ACC112 (cell line): ENCODE measurements around the gene PLA2G4B.

Experiments used
- H2AFZ ChIP-seq: fragments of 200-600 bp; sonication (generic); one replicate; pipeline ENCODE4 v1.6.0; 2017; ENCODE audit warnings: antibody characterized with exemption, low read length; ENCODE audit not compliant: unreplicated experiment
- H3K27ac ChIP-seq: fragments of 200-600 bp; sonication (generic); 2 replicates; pipeline ENCODE4 v1.5.1; 2014; ENCODE audit warnings: low read depth, mild to moderate bottlenecking, antibody characterized with exemption, low read length, moderate library complexity
- H3K27me3 ChIP-seq: fragments of 200-600 bp; sonication (generic); 2 replicates; pipeline ENCODE4 v1.6.1; 2014; ENCODE audit warnings: mild to moderate bottlenecking, antibody characterized with exemption, low read length, moderate library complexity, mixed read lengths; ENCODE audit not compliant: insufficient read depth
- H3K36me3 ChIP-seq: fragments of 200-600 bp; sonication (generic); 2 replicates; pipeline ENCODE4 v1.6.1; 2016; ENCODE audit warnings: mild to moderate bottlenecking, antibody characterized with exemption, low read length, moderate library complexity, mixed read lengths; ENCODE audit not compliant: insufficient read depth
- H3K4me1 ChIP-seq: fragments of 200-600 bp; sonication (generic); one replicate; pipeline ENCODE4 v1.6.1; 2016; ENCODE audit warnings: low read length, mixed read lengths; ENCODE audit not compliant: insufficient read depth, unreplicated experiment, control insufficient read depth
- H3K4me3 ChIP-seq: fragments of 200-600 bp; sonication (generic); 2 replicates; pipeline ENCODE4 v1.5.1; 2014; ENCODE audit warnings: mild to moderate bottlenecking, low read depth, low read length
- H3K79me2 ChIP-seq: fragments of 200-600 bp; sonication (generic); one replicate; pipeline ENCODE4 v1.6.0; 2016; ENCODE audit warnings: low read length; ENCODE audit not compliant: control insufficient read depth, unreplicated experiment, insufficient read depth

The PLA2G4B gene

GRCh38 chr15:41840673-41841072, 2.0 kb downstream of the PLA2G4B start:
- H3K36me3 ChIP-seq, result no peaks in the 10 kb centered on the region
- no peak overlapping the region for H3K4me3 ChIP-seq
- H3K79me2 ChIP-seq, result no peaks in the 10 kb centered on the region
- no peak overlapping the region for H2AFZ ChIP-seq
- H3K4me1 ChIP-seq, result no peaks in the 10 kb centered on the region
- no peaks in the 10 kb centered on the region for H3K27me3 ChIP-seq
- H3K27ac ChIP-seq, result no peak overlapping the region

- Histone ChIP-seq H3K4me1 (no peaks in the 10 kb centered on the region), H2AFZ (no peak overlapping the region), H3K36me3 (no peaks in the 10 kb centered on the region), H3K27me3 (no peaks in the 10 kb centered on the region), H3K79me2 (no peaks in the 10 kb centered on the region), H3K4me3 (no peak overlapping the region), H3K27ac (no peak overlapping the region)
These were observed 2.5 kb downstream of the PLA2G4B start for GRCh38 chr15:41841131-41841530.

- no peak overlapping the region for H2AFZ ChIP-seq
- H3K4me3 ChIP-seq, result no peak overlapping the region
- H3K4me1 ChIP-seq, result no peaks in the 10 kb centered on the region
- no peak overlapping the region for H3K27ac ChIP-seq
- no peaks in the 10 kb centered on the region for H3K79me2 ChIP-seq
- H3K36me3 ChIP-seq, result no peaks in the 10 kb centered on the region
- no peaks in the 10 kb centered on the region for H3K27me3 ChIP-seq
These were observed 3.6 kb downstream of the PLA2G4B start for GRCh38 chr15:41842229-41842628.

GRCh38 chr15:41843571-41843970, 4.9 kb downstream of the PLA2G4B start:
- Histone ChIP-seq H3K27me3 (no peaks in the 10 kb centered on the region), H3K4me1 (no peaks in the 10 kb centered on the region), H3K27ac (no peak overlapping the region), H2AFZ (no peak overlapping the region), H3K36me3 (no peaks in the 10 kb centered on the region), H3K79me2 (no peaks in the 10 kb centered on the region), H3K4me3 (no peak overlapping the region)

- Histone ChIP-seq H3K79me2 (no peaks in the 10 kb centered on the region), H3K4me1 (no peaks in the 10 kb centered on the region), H3K36me3 (no peaks in the 10 kb centered on the region), H2AFZ (no peak overlapping the region), H3K27me3 (no peaks in the 10 kb centered on the region), H3K4me3 (no peak overlapping the region), H3K27ac (no peak overlapping the region)
These were observed 6.2 kb downstream of the PLA2G4B start for GRCh38 chr15:41844814-41845213.

GRCh38 chr15:41847206-41847605, 8.6 kb downstream of the PLA2G4B start:
- Histone ChIP-seq H3K4me1 (no peaks in the 10 kb centered on the region), H3K27ac (no peak overlapping the region), H3K36me3 (no peaks in the 10 kb centered on the region), H3K79me2 (no peaks in the 10 kb centered on the region), H3K27me3 (no peaks in the 10 kb centered on the region), H2AFZ (no peak overlapping the region), H3K4me3 (no peak overlapping the region)

GRCh38 chr15:41847981-41848380, 9.3 kb downstream of the PLA2G4B start:
- Histone ChIP-seq H3K4me1 (no peaks in the 10 kb centered on the region), H3K4me3 (no peak overlapping the region), H3K79me2 (no peaks in the 10 kb centered on the region), H3K27ac (no peak overlapping the region), H2AFZ (no peak overlapping the region), H3K36me3 (no peaks in the 10 kb centered on the region), H3K27me3 (no peaks in the 10 kb centered on the region)

GRCh38 chr15:41848631-41849030, 10.0 kb downstream of the PLA2G4B start:
- Histone ChIP-seq H3K36me3 (no peaks in the 10 kb centered on the region), H3K27me3 (no peaks in the 10 kb centered on the region), H2AFZ (no peak overlapping the region), H3K4me3 (no peak overlapping the region), H3K27ac (no peak overlapping the region), H3K79me2 (no peaks in the 10 kb centered on the region), H3K4me1 (no peaks in the 10 kb centered on the region)

GRCh38 chr15:41849204-41849603, 10.6 kb downstream of the PLA2G4B start:
- Histone ChIP-seq H3K27ac (no peak overlapping the region), H3K4me1 (no peaks in the 10 kb centered on the region), H3K36me3 (no peaks in the 10 kb centered on the region), H3K27me3 (no peaks in the 10 kb centered on the region), H3K4me3 (no peak overlapping the region), H3K79me2 (no peaks in the 10 kb centered on the region), H2AFZ (no peak overlapping the region)

- no peaks in the 10 kb centered on the region for H3K4me1 ChIP-seq
- no peak overlapping the region for H3K27ac ChIP-seq
- no peaks in the 10 kb centered on the region for H3K27me3 ChIP-seq
- no peak overlapping the region for H3K4me3 ChIP-seq
- H3K79me2 ChIP-seq, result no peaks in the 10 kb centered on the region
- no peaks in the 10 kb centered on the region for H3K36me3 ChIP-seq
- no peak overlapping the region for H2AFZ ChIP-seq
These were observed 11.2 kb downstream of the PLA2G4B start for GRCh38 chr15:41849861-41850260.

- H3K79me2 ChIP-seq, result no peaks in the 10 kb centered on the region
- H3K4me3 ChIP-seq, result no peak overlapping the region
- H3K27ac ChIP-seq, result no peak overlapping the region
- no peaks in the 10 kb centered on the region for H3K36me3 ChIP-seq
- H2AFZ ChIP-seq, result no peak overlapping the region
- no peaks in the 10 kb centered on the region for H3K27me3 ChIP-seq
- no peaks in the 10 kb centered on the region for H3K4me1 ChIP-seq
These were observed 12.0 kb downstream of the PLA2G4B start for GRCh38 chr15:41850482-41851166.
